Smooth muscle cell of the brain vasculature (primary cell): Measurements from ENCODE around the gene EXOC3L2.

Source experiments
- DNase-seq: peaks from one replicate; pipeline ENCODE4 v3.0.0-alpha.2; 2012; ENCODE audit warnings: low read depth, low spot score

The EXOC3L2 gene

GRCh38 chr19:45222724-45223123, 22.5 kb downstream of the EXOC3L2 start:
- DNase-seq, result no peak

- no peak for DNase-seq
Observed at GRCh38 chr19:45218911-45219743, 26.1 kb downstream of the EXOC3L2 start.

GRCh38 chr19:45218426-45218825, 26.8 kb downstream of the EXOC3L2 start:
- DNase-seq, result no peak

- no peak for DNase-seq
Observed at GRCh38 chr19:45217957-45218334, 27.3 kb downstream of the EXOC3L2 start.

GRCh38 chr19:45217193-45217956, 27.8 kb downstream of the EXOC3L2 start:
- no peak for DNase-seq

- DNase-seq, result no peak
Observed at GRCh38 chr19:45216667-45217066, 28.5 kb downstream of the EXOC3L2 start.

- no peak for DNase-seq
Observed at GRCh38 chr19:45215391-45216191, 29.6 kb downstream of the EXOC3L2 start.

GRCh38 chr19:45213031-45213430, 32.2 kb downstream of the EXOC3L2 start:
- no peak for DNase-seq

- DNase-seq, result no peak
Observed at GRCh38 chr19:45211751-45212381, 33.3 kb downstream of the EXOC3L2 start.

- DNase-seq, result no peak
Observed at GRCh38 chr19:45206328-45206727, 38.9 kb downstream of the EXOC3L2 start.

- DNase-seq, result no peak
Observed at GRCh38 chr19:45205810-45206209, 39.4 kb downstream of the EXOC3L2 start.

- no peak for DNase-seq
Observed at GRCh38 chr19:45202637-45203036, 42.6 kb downstream of the EXOC3L2 start.

GRCh38 chr19:45200568-45200967, 44.6 kb downstream of the EXOC3L2 start:
- DNase-seq, result peak; percentile 15

- DNase-seq, result no peak
Observed at GRCh38 chr19:45195764-45196163, 49.4 kb downstream of the EXOC3L2 start.

GRCh38 chr19:45191375-45191774, 53.8 kb downstream of the EXOC3L2 start:
- DNase-seq, result no peak

- no peak for DNase-seq
Observed at GRCh38 chr19:45189971-45190370, 55.2 kb downstream of the EXOC3L2 start.

GRCh38 chr19:45187421-45188100, 57.6 kb downstream of the EXOC3L2 start:
- no peak for DNase-seq

GRCh38 chr19:45186509-45187334, 58.5 kb downstream of the EXOC3L2 start:
- DNase-seq, result peak; percentile 53

- no peak for DNase-seq
Observed at GRCh38 chr19:45184115-45184514, 61.1 kb downstream of the EXOC3L2 start.

- no peak for DNase-seq
Observed at GRCh38 chr19:45182758-45183157, 62.4 kb downstream of the EXOC3L2 start.
